Smooth muscle cell (in vitro differentiated cells): ENCODE results near the gene PTPRM. TPM values are rescaled to one million over a fixed set of nuclear protein-coding genes. Genes with fewer than 3 reads are reported as not detected.

ENCODE experiments used
- DNase-seq: peaks from one replicate; lab custom pipeline; 2025; ENCODE audit not compliant: unreplicated experiment; lab: John Stamatoyannopoulos, UW
- H2AFZ ChIP-seq: fragments of 200-600 bp; sonication (generic); 2 replicates; pipeline ENCODE4 v1.6.0; 2016; ENCODE audit warnings: antibody characterized with exemption, low read depth, mild to moderate bottlenecking
- H3F3A ChIP-seq: fragments of 200-600 bp; sonication (generic); 2 replicates; pipeline ENCODE4 v1.6.0; 2017; ENCODE audit warnings: antibody characterized with exemption, low read depth
- H3K27ac ChIP-seq: fragments of 200-600 bp; sonication (generic); 2 replicates; pipeline ENCODE4 v1.5.1; 2016; ENCODE audit warnings: low read depth, mild to moderate bottlenecking
- H3K27me3 ChIP-seq: fragments of 200-600 bp; sonication (generic); 2 replicates; pipeline ENCODE4 v1.6.1; 2016; ENCODE audit warnings: low read depth, mild to moderate bottlenecking
- H3K36me3 ChIP-seq: fragments of 200-600 bp; sonication (generic); 2 replicates; pipeline ENCODE4 v1.5.1; 2016; ENCODE audit warnings: low read depth
- H3K4me1 ChIP-seq: fragments of 200-600 bp; sonication (generic); 2 replicates; pipeline ENCODE4 v1.5.1; 2016; ENCODE audit warnings: low read depth
- H3K4me2 ChIP-seq: fragments of 200-600 bp; sonication (generic); 2 replicates; pipeline ENCODE4 v1.6.0; 2016; ENCODE audit warnings: mild to moderate bottlenecking
- H3K4me3 ChIP-seq: fragments of 200-600 bp; sonication (generic); 2 replicates; pipeline ENCODE4 v1.5.1; 2016; ENCODE audit warnings: mild to moderate bottlenecking
- H3K79me2 ChIP-seq: fragments of 200-600 bp; sonication (generic); 2 replicates; pipeline ENCODE4 v1.6.0; 2016; ENCODE audit warnings: low read depth, mild to moderate bottlenecking
- H3K9ac ChIP-seq: fragments of 200-600 bp; sonication (generic); 2 replicates; pipeline ENCODE4 v1.6.0; 2016; ENCODE audit warnings: low read depth
- H3K9me3 ChIP-seq: fragments of 200-600 bp; sonication (generic); replicated peaks from 2 replicates; pipeline ENCODE4 v1.5.1; 2016; ENCODE audit warnings: low read depth
- H4K20me1 ChIP-seq: fragments of 200-600 bp; sonication (generic); 2 replicates; pipeline ENCODE4 v1.6.0; 2016; ENCODE audit warnings: low read depth
- WGBS: methylation state at CpG from one replicate; pipeline ENCODE4 v1.1.7; 2016; ENCODE audit warnings: low lambda C conversion rate; 5-methylcytosine and 5-hydroxymethylcytosine counted together
- polyA plus RNA-seq: library from polyadenylated mRNA; unstranded; fragments of >200 nt; fragmentation: Nextera tagmentation; extraction: Ambion mirVana; gene quantifications from 2 replicates; pipeline ENCODE4 v1.2.1, GENCODE V29; 2016
- total RNA-seq: library from RNA; depleted of rRNA; stranded (reverse); fragments of >200 nt; gene quantifications from 2 replicates; pipeline ENCODE4 v1.2.3, GENCODE V29; 2014
- TF ChIP-seq, protein P1 (sequence below): fragments of 200-600 bp; sonication (generic); IDR thresholded peaks from 2 replicates; pipeline ENCODE4 v1.5.1; 2017; ENCODE audit warnings: borderline replicate concordance, mild to moderate bottlenecking, antibody characterized with exemption; ENCODE audit not compliant: insufficient read depth, poor library complexity, severe bottlenecking

The PTPRM gene
- total and polyA plus RNA-seq, 2 experiments from 2014 or later = 57.5 to 115 TPM

DNA sequence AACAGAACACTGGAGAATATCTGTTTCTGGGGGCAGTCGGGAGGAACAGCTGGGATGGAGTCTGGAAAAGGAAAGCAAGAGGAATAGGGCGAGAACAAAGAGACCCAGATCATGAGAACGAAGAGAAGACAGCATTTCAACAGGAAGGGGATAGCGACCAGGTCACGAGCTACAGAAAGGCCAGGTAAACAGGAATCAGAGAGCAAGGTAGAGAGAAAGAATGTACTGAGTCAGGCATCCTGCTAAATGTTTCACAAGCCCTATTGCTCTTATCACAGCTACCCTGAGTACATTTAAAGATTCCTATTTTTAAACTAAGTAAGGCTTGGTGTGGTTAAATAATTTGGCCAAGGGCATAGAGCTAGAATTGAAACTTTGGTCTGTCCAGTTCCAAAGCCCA, 787.2 kb downstream of the PTPRM start:
- DNase-seq = no peak
- peaks cover 9% of the 10 kb centered on the region for H3F3A ChIP-seq

GRCh38 chr18:8356001-8356400, 788.9 kb downstream of the PTPRM start:
- Histone ChIP-seq H3K4me2 (no peak overlapping the region), H3K36me3 (no peaks in the 10 kb centered on the region), H3K79me2 (no peaks in the 10 kb centered on the region), H3K9ac (no peak overlapping the region), H2AFZ (no peak overlapping the region), H3K9me3 (no peaks in the 10 kb centered on the region), H4K20me1 (peaks cover 16% of the 10 kb centered on the region), H3F3A (peaks cover 20% of the 10 kb centered on the region), H3K27me3 (no peaks in the 10 kb centered on the region), H3K4me1 (peaks cover 21% of the 10 kb centered on the region), H3K4me3 (no peak overlapping the region), H3K27ac (no peak overlapping the region)
- no peak for DNase-seq
- 86% methylated on average over 3 of the region's 3 CpGs for WGBS
- TF ChIP-seq, protein P1, sequence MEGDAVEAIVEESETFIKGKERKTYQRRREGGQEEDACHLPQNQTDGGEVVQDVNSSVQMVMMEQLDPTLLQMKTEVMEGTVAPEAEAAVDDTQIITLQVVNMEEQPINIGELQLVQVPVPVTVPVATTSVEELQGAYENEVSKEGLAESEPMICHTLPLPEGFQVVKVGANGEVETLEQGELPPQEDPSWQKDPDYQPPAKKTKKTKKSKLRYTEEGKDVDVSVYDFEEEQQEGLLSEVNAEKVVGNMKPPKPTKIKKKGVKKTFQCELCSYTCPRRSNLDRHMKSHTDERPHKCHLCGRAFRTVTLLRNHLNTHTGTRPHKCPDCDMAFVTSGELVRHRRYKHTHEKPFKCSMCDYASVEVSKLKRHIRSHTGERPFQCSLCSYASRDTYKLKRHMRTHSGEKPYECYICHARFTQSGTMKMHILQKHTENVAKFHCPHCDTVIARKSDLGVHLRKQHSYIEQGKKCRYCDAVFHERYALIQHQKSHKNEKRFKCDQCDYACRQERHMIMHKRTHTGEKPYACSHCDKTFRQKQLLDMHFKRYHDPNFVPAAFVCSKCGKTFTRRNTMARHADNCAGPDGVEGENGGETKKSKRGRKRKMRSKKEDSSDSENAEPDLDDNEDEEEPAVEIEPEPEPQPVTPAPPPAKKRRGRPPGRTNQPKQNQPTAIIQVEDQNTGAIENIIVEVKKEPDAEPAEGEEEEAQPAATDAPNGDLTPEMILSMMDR = no peak

More for the DNA sequence above, 787.2 kb downstream of the PTPRM start:
- no peak overlapping the region for H3K4me2 ChIP-seq
- peaks cover 4% of the 10 kb centered on the region for H3K4me1 ChIP-seq
- H3K4me3 ChIP-seq = no peak overlapping the region
- TF ChIP-seq, protein P1 = no peak
- H3K36me3 ChIP-seq = no peaks in the 10 kb centered on the region
- no peaks in the 10 kb centered on the region for H3K79me2 ChIP-seq
- H2AFZ ChIP-seq = no peak overlapping the region
- no peak overlapping the region for H3K9ac ChIP-seq
- H3K9me3 ChIP-seq = no peaks in the 10 kb centered on the region
- H3K27ac ChIP-seq = no peak overlapping the region
- 90% methylated on average over 5 of the region's 5 CpGs for WGBS
- H4K20me1 ChIP-seq = peaks cover 7% of the 10 kb centered on the region
- H3K27me3 ChIP-seq = no peaks in the 10 kb centered on the region

GRCh38 chr18:8357320-8357719, 790.2 kb downstream of the PTPRM start:
- H3K27ac ChIP-seq = no peak overlapping the region
- TF ChIP-seq, protein P1 = no peak
- H3K4me2 ChIP-seq = no peak overlapping the region
- H2AFZ ChIP-seq = no peak overlapping the region
- H3K27me3 ChIP-seq = no peaks in the 10 kb centered on the region
- DNase-seq = no peak
- WGBS = 82% methylated on average over 10 of the region's 10 CpGs
- no peak overlapping the region for H3K4me3 ChIP-seq
- peaks cover 22% of the 10 kb centered on the region for H3K4me1 ChIP-seq
- no peaks in the 10 kb centered on the region for H3K9me3 ChIP-seq
- H4K20me1 ChIP-seq = peaks cover 16% of the 10 kb centered on the region
- H3K9ac ChIP-seq = no peak overlapping the region
- no peaks in the 10 kb centered on the region for H3K36me3 ChIP-seq
- H3F3A ChIP-seq = peaks cover 20% of the 10 kb centered on the region
- no peaks in the 10 kb centered on the region for H3K79me2 ChIP-seq

- Histone ChIP-seq H3K9ac (no peak overlapping the region), H3K4me3 (no peak overlapping the region), H3K4me1 (peaks cover 22% of the 10 kb centered on the region), H2AFZ (no peak overlapping the region), H3K9me3 (no peaks in the 10 kb centered on the region), H3K4me2 (peak overlapping the region; percentile 19), H3K27ac (no peak overlapping the region), H3K79me2 (no peaks in the 10 kb centered on the region), H3F3A (peaks cover 23% of the 10 kb centered on the region), H3K27me3 (no peaks in the 10 kb centered on the region), H3K36me3 (no peaks in the 10 kb centered on the region), H4K20me1 (peaks cover 16% of the 10 kb centered on the region)
- WGBS = 67% methylated on average over 6 of the region's 6 CpGs
- TF ChIP-seq, protein P1 = no peak
- DNase-seq = no peak
Measured at GRCh38 chr18:8358033-8358765, 791.1 kb downstream of the PTPRM start.
